Erythroblast (primary cell): Measurements from ENCODE around the gene SPEM1.

Experiments
- GATA1 ChIP-seq: IDR thresholded peaks from 2 replicates; pipeline ENCODE4 v1.6.1; 2011; ENCODE audit warnings: low read depth, mild to moderate bottlenecking, control low read depth, low read length, moderate library complexity
- POLR2A ChIP-seq: IDR thresholded peaks from 2 replicates; pipeline ENCODE4 v1.6.1; 2011; ENCODE audit warnings: mild to moderate bottlenecking, low read length

GRCh38 chr17:7440834-7441195, 20.7 kb downstream of the SPEM1 start:
- TF ChIP-seq POLR2A = no peak
- TF ChIP-seq GATA1 = no peak
